Subcutaneous abdominal adipose tissue (tissue), 5 donors: ENCODE results near the gene NFE2L2.
A peak's percentile ranks its signal among the peaks of the same experiment; 100 is the strongest.

Experiments used
- H3K27ac ChIP-seq: one replicate; pipeline ENCODE4 v1.7.0; 2013; ENCODE audit warnings: low read depth, mild to moderate bottlenecking, inconsistent platforms, low read length, moderate library complexity
- H3K27me3 ChIP-seq, 5 donors: one replicate each; pipeline ENCODE4 v1.7.0; 2013; ENCODE audit warnings: low read length in 5 of 5, inconsistent platforms in 1 of 5; ENCODE audit not compliant: control insufficient read depth in 5 of 5, insufficient read depth in 4 of 5
- H3K36me3 ChIP-seq, 5 donors: one replicate each; pipeline ENCODE4 v1.7.0; 2013; ENCODE audit warnings: low read length in 5 of 5; ENCODE audit not compliant: control insufficient read depth in 5 of 5, insufficient read depth in 5 of 5
- H3K4me1 ChIP-seq, 5 donors: one replicate each; pipeline ENCODE4 v1.7.0; 2013; ENCODE audit warnings: low read length in 5 of 5, mild to moderate bottlenecking in 3 of 5, moderate library complexity in 1 of 5; ENCODE audit not compliant: control insufficient read depth in 5 of 5, insufficient read depth in 5 of 5
- H3K4me3 ChIP-seq, 5 donors: one replicate each; pipeline ENCODE4 v1.7.0; 2013; ENCODE audit warnings: low read length in 5 of 5, low read depth in 1 of 5
- H3K9ac ChIP-seq, 5 donors: one replicate each; pipeline ENCODE4 v1.7.0; 2013; ENCODE audit warnings: low read length in 5 of 5, mild to moderate bottlenecking in 4 of 5, moderate library complexity in 3 of 5
- H3K9me3 ChIP-seq, 5 donors: one replicate each; pipeline ENCODE4 v1.7.0; 2013; ENCODE audit warnings: low read length in 5 of 5; ENCODE audit not compliant: control insufficient read depth in 5 of 5
- donor health status: healthy.
- donor health status: healthy.
- donor health status: healthy.
- donor health status: healthy.
- donor health status: healthy.

NFE2L2 gene

DNA sequence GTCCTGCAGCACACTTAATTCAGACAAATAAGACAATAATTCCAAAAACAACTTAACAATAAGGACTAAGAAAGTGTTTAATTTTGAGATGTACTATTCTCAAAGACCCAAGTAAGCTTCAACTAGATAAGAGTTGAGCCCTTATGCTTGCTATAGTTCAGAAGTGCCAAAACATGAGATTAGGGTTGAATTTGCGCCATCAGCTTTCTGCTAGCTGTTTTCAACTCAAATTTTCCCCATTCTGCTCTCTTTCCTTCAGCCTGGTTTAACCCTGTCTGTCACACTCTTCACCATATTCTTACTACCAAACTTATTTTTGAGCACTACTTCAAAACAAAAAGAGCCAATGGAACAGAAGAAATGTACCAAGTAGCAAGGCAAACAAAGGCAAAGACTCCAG lies 4.1 kb downstream of the NFE2L2 start:
- Histone ChIP-seq H3K36me3 (peaks cover 0 to 2% (median 0%) of the 10 kb centered on the region in 5 donors), H3K27me3 (no peaks in the 10 kb centered on the region), H3K4me3 (peak overlapping the region in 2 of 5 donors; percentile 4 to 38), H3K9ac (peak overlapping the region in 3 of 5 donors; percentile 5 to 15 (median 13)), H3K4me1 (peaks cover 8 to 65% (median 63%) of the 10 kb centered on the region in 5 donors), H3K27ac (peak overlapping the region; percentile 99), H3K9me3 (peaks cover 0 to 2% (median 0%) of the 10 kb centered on the region in 5 donors)

DNA sequence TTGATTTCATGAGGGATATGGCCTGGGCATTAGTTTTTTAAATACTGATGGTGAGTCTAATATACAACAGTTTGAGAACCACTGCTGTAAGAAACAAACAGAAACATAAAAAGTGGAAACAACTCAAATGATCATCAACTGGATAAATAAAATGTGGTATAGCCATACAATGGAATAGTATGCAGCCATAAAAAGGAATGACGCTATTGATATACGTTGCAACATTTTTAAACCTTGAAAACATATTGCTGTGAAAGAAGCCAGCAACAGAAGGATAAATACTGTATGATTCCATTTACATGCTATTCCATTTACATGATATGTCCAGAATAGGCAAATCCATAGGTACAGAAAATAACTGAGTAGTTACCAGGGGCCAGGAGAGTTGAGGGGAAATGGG lies 6.5 kb downstream of the NFE2L2 start:
- Histone ChIP-seq H3K9me3 (peaks cover 0 to 2% (median 0%) of the 10 kb centered on the region in 5 donors), H3K36me3 (peaks cover 0 to 2% (median 0%) of the 10 kb centered on the region in 5 donors), H3K4me1 (peaks cover 12 to 84% (median 82%) of the 10 kb centered on the region in 5 donors), H3K9ac (no peak overlapping the region), H3K27me3 (no peaks in the 10 kb centered on the region), H3K27ac (peak overlapping the region; percentile 38), H3K4me3 (no peak overlapping the region)

DNA sequence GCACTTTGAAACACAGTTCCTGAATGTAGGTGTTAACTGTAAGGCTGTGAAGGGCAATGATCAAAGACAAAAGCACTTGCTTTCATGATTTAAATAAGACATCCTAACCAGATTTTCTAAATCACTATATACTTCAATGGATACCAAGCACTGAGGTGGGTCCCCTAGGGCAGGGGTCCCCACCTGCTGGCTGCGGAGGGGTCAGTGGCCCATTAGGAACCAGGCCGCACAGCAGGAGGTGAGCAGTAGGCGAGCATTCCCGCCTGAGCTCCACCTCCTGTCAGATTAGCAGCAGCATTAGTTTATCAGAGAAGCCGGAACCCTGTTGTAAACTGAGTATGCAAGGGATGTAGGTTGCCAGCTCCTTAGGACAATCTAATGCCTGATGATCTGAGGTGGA lies 7.1 kb downstream of the NFE2L2 start:
- H3K9ac ChIP-seq: peak overlapping the region in 2 of 5 donors; percentile 21 to 44
- H3K9me3 ChIP-seq: peaks cover 0 to 2% (median 0%) of the 10 kb centered on the region in 5 donors
- peak overlapping the region; percentile 31 for H3K27ac ChIP-seq
- H3K4me3 ChIP-seq: no peak overlapping the region
- H3K36me3 ChIP-seq: peaks cover 0 to 2% (median 0%) of the 10 kb centered on the region in 5 donors
- H3K4me1 ChIP-seq: peaks cover 14 to 89% (median 85%) of the 10 kb centered on the region in 5 donors
- H3K27me3 ChIP-seq: no peaks in the 10 kb centered on the region

DNA sequence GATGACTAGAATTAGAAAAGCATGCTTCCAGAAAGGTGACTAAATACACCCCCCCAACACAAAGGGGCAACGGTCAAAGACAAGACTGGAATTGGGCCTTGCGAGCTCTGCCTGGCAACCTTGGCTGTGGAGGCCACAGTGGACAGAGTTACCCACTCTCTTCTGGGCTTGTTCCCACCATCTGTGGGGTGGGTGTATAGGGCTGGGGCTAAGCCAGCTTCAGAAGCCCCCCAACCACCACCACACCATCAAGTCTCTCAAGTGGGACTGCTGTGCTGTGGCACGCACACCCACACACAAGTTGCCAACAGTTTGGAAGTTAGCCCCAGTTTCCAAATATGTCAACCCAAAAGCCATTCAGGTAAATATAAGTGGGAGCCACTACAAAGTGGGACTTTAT lies 7.8 kb downstream of the NFE2L2 start:
- H3K27me3 ChIP-seq: no peaks in the 10 kb centered on the region
- H3K9me3 ChIP-seq: peaks cover 0 to 2% (median 0%) of the 10 kb centered on the region in 5 donors
- H3K4me3 ChIP-seq: no peak overlapping the region
- H3K27ac ChIP-seq: peak overlapping the region; percentile 31
- peaks cover 0 to 2% (median 0%) of the 10 kb centered on the region in 5 donors for H3K36me3 ChIP-seq
- H3K9ac ChIP-seq: peak overlapping the region in 2 of 5 donors; percentile 37 to 47
- peaks cover 17 to 88% (median 84%) of the 10 kb centered on the region in 5 donors for H3K4me1 ChIP-seq

DNA sequence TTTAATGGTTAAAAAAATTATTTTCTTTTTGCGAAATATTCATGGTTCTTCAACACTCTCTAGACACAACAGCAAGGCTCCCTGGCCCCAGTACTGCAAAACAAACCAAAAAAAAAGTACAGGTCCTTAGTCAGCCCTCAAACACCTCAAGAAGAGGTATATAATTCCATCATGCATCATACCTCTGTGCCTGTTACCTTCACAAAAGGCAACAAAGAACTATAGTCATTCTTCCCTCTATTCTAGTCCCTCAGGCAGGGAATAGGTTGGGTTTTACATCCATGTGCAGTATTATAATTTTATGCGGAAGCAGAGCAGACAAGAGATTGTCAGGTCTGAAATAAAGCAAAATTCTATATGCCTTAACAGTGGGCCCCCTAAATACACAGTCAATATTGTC lies 8.5 kb downstream of the NFE2L2 start:
- Histone ChIP-seq H3K36me3 (peaks cover 0 to 2% (median 0%) of the 10 kb centered on the region in 5 donors), H3K4me1 (peaks cover 17 to 88% (median 84%) of the 10 kb centered on the region in 5 donors), H3K27ac (no peak overlapping the region), H3K9ac (peak overlapping the region in 1 of 5 donors; percentile 47), H3K9me3 (peaks cover 0 to 2% (median 0%) of the 10 kb centered on the region in 5 donors), H3K4me3 (no peak overlapping the region), H3K27me3 (no peaks in the 10 kb centered on the region)

DNA sequence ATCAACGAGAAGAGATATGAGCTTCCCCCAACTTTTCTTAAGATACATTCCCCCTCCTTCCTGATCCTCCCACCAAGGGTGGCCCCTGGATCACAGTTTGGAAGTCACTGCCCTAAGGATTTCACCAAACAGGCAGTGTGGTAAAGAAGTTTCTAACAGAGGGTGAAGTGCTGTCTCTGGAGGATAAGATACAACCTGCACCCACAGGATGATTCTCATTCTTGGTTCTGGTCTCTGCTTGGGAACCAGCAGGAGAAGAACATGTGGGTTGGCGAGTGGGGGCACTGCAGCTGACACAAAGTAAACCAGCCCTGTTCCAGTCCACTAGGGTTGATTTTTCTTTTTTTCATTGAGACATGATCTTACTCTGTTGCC lies 9.3 kb downstream of the NFE2L2 start:
- Histone ChIP-seq H3K4me1 (peaks cover 17 to 88% (median 83%) of the 10 kb centered on the region in 5 donors), H3K9ac (no peak overlapping the region), H3K36me3 (peaks cover 0 to 2% (median 0%) of the 10 kb centered on the region in 5 donors), H3K27me3 (no peaks in the 10 kb centered on the region), H3K4me3 (peak overlapping the region in 1 of 5 donors; percentile 24), H3K27ac (no peak overlapping the region), H3K9me3 (peaks cover 0 to 2% (median 0%) of the 10 kb centered on the region in 5 donors)

DNA sequence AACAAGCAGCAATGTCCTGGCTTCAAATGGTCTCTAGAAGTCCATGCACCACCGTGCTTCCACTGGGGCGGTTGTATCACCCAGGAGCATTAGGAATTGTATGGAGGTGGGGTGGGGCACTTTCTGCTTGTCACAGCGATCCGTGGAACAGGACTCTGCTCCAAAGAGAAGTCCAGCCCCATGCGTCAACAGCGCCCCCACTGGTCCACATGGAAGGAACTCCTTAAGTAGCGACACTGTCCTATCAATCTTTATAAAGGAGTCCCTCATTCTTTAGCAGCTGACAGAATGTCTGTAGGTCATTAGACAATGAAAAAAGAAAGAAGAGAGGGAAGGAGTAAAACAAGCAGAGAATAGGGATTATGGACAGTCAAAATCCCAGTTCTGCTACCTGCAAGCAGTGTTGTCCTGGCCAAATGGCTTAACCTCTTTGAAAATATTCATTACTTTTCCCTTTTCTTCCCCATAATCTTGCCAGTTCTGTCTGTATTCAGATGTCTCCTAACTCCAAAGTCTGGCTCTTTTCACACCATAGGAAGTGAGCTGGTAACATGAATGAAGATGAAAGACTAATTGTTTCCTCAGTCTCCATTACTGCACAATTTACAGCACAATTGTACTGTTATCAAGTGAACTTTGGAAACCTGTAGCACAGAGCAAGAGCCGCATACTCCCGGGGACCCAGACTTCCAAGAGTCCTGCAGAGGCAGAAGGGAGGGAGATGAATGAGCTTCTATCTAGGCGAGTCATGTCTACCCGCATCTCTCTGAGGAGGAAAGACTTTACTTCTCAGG lies 9.9 kb downstream of the NFE2L2 start:
- H3K9ac ChIP-seq: no peak overlapping the region
- H3K4me3 ChIP-seq: peak overlapping the region in 2 of 5 donors; percentile 4 to 24
- peaks cover 17 to 84% (median 78%) of the 10 kb centered on the region in 5 donors for H3K4me1 ChIP-seq
- H3K27me3 ChIP-seq: no peaks in the 10 kb centered on the region
- no peak overlapping the region for H3K27ac ChIP-seq
- peaks cover 0 to 2% (median 0%) of the 10 kb centered on the region in 5 donors for H3K9me3 ChIP-seq
- H3K36me3 ChIP-seq: peaks cover 0 to 2% (median 0%) of the 10 kb centered on the region in 5 donors

DNA sequence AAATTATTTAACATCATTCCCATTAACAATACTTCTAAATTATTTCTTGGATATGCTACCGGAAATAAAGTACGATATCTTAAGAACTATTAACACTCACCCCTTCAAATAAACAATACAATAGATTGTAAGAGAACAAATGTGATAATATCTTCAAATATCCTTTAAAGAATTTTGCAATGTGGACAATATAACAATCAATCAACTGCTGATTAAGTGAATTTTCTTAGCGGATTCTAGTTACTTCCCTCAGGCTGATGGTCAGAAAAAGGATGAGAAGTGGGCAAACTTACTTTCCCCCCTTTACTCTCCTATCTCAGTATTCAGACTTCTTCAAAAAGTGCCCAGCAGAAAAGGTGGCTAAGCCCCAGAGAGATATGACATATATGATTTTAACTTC lies 10.8 kb downstream of the NFE2L2 start:
- Histone ChIP-seq H3K27me3 (no peaks in the 10 kb centered on the region), H3K27ac (no peak overlapping the region), H3K36me3 (peaks cover 0 to 2% (median 0%) of the 10 kb centered on the region in 5 donors), H3K9ac (no peak overlapping the region), H3K4me1 (peaks cover 17 to 85% (median 78%) of the 10 kb centered on the region in 5 donors), H3K4me3 (no peak overlapping the region), H3K9me3 (peaks cover 0 to 2% (median 0%) of the 10 kb centered on the region in 5 donors)

DNA sequence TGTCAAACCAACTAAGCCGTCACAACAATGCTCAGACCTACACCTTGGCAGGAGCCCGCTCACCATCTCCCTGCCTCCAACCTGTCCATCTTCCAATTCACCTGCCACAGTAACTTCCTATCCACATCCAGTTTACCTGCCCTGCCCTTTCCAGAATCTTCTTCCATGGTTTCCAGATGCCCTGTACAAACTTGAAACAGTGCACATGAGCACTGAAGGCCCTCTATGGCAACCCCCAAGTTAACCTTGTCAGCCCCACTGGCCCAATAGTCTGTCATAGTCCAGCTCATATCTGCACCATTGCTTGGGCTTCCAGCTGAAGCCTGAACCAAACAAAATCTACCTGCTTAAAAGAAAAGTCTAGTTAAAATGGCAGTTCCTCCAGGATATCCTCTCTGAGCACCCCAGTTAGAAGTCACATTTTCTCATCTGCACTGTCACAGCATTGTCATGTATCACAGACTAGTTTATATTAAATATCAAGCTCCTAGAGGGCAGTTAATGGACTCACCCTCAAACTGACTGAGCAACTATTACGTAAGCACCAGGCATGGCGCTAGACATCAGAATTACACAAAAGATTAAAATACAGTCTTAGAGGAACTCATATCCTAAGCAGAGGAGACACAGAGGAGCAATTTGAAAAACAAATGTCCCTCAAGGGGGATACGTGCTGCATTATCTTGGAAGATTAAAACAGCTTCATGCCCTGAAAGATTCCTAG lies 11.6 kb downstream of the NFE2L2 start:
- Histone ChIP-seq H3K4me3 (peak overlapping the region in 2 of 5 donors; percentile 2 to 29), H3K4me1 (peaks cover 17 to 85% (median 82%) of the 10 kb centered on the region in 5 donors), H3K27ac (peak overlapping the region; percentile 84), H3K27me3 (no peaks in the 10 kb centered on the region), H3K9me3 (no peaks in the 10 kb centered on the region), H3K9ac (peak overlapping the region in 2 of 5 donors; percentile 4 to 29), H3K36me3 (peaks cover 0 to 2% (median 0%) of the 10 kb centered on the region in 5 donors)
